ENCODE measurements around the gene DLG1.

- TF ChIP-seq CTCF (IDR thresholded peaks at IDR 0.05) (no peak), POLR2AphosphoS5 (IDR thresholded peaks at IDR 0.05) (no peak)
These were observed 276.5 kb downstream of the DLG1 start for GRCh38 chr3:197021729-197022404.
